ENCODE measurements around the gene MMP24OS. TPM values are rescaled to one million over a fixed set of nuclear protein-coding genes. Genes with fewer than 3 reads are reported as not detected.

Gene MMP24OS
- total and polyA plus RNA-seq, 8 donors: 31.9 to 109 (median 42.1) TPM

DNA sequence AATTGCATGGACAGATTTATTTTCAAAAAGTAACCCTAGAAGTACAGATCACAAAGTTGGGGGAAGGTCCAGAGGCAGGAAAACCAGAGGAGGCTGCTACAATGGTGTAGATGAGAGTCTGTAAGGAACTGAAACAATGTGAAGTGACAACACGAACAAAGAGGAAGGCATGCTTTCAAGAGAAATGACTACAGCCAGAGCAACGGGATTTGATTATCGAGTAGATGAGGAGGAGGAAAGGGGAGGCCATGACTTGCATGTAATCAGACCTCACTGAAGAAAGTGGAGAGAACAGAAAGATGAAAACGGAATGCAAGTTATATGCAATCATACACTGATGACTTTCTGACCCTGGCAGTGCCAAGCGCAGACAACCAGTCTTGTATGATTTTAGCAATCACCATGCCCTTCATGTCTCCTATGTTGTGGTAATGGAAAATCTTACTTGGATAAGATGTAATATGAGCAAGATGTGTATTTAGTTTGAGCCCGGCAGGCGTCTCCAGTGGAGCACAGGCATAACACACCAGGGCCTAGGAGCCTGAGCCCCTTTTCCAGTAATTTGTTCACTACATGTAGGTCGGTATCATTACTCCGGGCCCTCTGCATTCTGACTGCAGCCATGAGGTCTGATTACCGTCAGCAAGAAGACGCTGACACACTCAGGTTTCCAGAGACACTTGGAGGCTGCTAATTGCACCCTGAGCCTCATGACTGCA is 48.3 kb upstream of the MMP24OS start:
- Histone ChIP-seq H3K27me3 (no peaks in the 10 kb centered on the region), H3K9me3 (no peaks in the 10 kb centered on the region), H3K4me1 (peaks cover 4 to 13% of the 10 kb centered on the region in 2 donors), H3K36me3 (no peaks in the 10 kb centered on the region), H3K4me3 (no peak overlapping the region), H3K27ac (no peak overlapping the region)
- ATAC-seq (no peak), DNase-seq (no peak)
- TF ChIP-seq, protein P1, sequence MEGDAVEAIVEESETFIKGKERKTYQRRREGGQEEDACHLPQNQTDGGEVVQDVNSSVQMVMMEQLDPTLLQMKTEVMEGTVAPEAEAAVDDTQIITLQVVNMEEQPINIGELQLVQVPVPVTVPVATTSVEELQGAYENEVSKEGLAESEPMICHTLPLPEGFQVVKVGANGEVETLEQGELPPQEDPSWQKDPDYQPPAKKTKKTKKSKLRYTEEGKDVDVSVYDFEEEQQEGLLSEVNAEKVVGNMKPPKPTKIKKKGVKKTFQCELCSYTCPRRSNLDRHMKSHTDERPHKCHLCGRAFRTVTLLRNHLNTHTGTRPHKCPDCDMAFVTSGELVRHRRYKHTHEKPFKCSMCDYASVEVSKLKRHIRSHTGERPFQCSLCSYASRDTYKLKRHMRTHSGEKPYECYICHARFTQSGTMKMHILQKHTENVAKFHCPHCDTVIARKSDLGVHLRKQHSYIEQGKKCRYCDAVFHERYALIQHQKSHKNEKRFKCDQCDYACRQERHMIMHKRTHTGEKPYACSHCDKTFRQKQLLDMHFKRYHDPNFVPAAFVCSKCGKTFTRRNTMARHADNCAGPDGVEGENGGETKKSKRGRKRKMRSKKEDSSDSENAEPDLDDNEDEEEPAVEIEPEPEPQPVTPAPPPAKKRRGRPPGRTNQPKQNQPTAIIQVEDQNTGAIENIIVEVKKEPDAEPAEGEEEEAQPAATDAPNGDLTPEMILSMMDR (IDR thresholded peaks at IDR 0.05): no peak
- intact Hi-C loops (cut with DNase I): no loop called here

DNA sequence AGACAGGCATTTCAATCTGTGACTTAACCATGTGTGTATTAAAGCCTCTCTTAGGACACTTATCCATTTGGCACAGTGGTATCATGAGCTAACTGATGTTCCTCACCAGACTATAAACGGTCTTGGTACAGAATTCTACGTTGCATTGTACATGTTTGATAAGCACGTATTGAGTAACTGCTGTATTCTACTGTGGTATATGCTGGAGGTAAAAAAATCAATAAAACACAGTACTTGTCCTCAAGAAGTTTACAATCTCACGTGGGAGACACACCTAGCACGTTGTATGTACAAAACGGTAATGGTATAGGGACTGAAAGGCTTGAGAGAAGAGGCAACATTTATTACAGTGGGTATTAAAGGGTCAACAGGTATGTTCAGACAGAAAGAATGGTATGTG is 47.5 kb upstream of the MMP24OS start:
- ATAC-seq: no peak
- TF ChIP-seq, protein P1 (IDR thresholded peaks at IDR 0.05): no peak
- no peaks in the 10 kb centered on the region for H3K9me3 ChIP-seq

DNA sequence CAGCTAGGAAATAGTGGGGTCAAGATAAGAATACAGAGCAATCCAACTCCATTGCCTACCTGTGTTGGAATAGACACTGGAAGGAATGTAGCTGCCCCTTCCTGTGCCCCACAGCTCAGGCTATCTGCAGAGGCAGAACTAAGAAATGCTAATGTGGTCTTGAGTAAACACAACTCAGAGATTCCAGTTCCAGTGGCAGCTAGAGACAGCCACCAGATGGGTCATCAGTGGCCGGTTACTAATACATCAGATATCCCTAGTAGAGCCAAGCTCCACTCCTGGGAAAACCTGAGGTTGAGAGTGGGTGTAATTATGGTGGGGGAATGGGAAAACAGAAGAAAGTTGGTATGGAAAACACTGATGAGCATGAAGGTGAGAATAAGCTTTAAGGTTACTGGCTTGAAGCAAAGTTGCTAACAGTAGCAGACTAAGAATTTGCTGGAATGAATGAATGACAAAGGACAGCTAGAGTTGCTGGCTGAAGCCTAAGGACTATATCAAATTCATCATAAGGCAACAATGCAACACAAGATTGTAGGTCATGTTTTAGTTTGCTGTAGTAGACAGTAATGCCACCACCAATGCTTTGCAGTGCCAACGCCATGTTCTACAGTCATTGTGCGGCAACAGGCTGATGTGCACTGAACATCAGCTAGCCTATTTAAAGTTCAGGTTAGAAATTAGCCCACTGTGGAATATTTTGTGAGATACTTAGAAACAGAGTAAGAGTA is 42.6 kb upstream of the MMP24OS start:
- H3K4me1 ChIP-seq: peaks cover under 1 to 11% of the 10 kb centered on the region in 2 donors
- TF ChIP-seq, protein P1 (IDR thresholded peaks at IDR 0.05): no peak
- intact Hi-C loops (cut with DNase I): no loop called here
- no peak overlapping the region for H3K27ac ChIP-seq
- DNase-seq: no peak
- H3K4me3 ChIP-seq: no peak overlapping the region
- no peaks in the 10 kb centered on the region for H3K36me3 ChIP-seq
- no peaks in the 10 kb centered on the region for H3K9me3 ChIP-seq
- no peak for ATAC-seq
- H3K27me3 ChIP-seq: no peaks in the 10 kb centered on the region

More for the DNA sequence above, 47.5 kb upstream of the MMP24OS start:
- H3K36me3 ChIP-seq: no peaks in the 10 kb centered on the region
- no peak overlapping the region for H3K27ac ChIP-seq
- no peaks in the 10 kb centered on the region for H3K27me3 ChIP-seq
- DNase-seq: no peak
- no peak overlapping the region for H3K4me3 ChIP-seq
- H3K4me1 ChIP-seq: peaks cover 4 to 13% of the 10 kb centered on the region in 2 donors
- intact Hi-C loops (cut with DNase I): no loop called here

DNA sequence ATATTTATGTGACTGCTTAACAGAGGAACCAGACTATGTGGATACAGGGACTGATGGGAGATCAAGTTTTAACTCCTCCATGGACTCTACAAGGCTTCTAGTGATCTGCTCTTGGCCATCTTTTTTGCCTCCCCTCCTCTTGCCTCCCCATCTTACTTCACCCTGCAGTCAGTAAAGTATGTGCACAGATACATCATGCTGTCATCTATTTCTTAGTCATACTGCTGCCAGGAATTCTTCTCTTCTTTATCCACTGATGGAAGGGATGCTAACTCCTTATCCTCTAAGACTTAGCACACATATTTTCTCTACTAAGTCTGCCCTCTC is 41.9 kb upstream of the MMP24OS start:
- Histone ChIP-seq H3K27ac (no peak overlapping the region), H3K27me3 (no peaks in the 10 kb centered on the region), H3K36me3 (no peaks in the 10 kb centered on the region), H3K4me1 (peaks cover 7 to 11% of the 10 kb centered on the region in 2 donors), H3K4me3 (no peak overlapping the region), H3K9me3 (no peaks in the 10 kb centered on the region)
- intact Hi-C loops (cut with DNase I): no loop called here
- ATAC-seq: no peak
- no peak for DNase-seq
- TF ChIP-seq, protein P1 (IDR thresholded peaks at IDR 0.05): no peak

DNA sequence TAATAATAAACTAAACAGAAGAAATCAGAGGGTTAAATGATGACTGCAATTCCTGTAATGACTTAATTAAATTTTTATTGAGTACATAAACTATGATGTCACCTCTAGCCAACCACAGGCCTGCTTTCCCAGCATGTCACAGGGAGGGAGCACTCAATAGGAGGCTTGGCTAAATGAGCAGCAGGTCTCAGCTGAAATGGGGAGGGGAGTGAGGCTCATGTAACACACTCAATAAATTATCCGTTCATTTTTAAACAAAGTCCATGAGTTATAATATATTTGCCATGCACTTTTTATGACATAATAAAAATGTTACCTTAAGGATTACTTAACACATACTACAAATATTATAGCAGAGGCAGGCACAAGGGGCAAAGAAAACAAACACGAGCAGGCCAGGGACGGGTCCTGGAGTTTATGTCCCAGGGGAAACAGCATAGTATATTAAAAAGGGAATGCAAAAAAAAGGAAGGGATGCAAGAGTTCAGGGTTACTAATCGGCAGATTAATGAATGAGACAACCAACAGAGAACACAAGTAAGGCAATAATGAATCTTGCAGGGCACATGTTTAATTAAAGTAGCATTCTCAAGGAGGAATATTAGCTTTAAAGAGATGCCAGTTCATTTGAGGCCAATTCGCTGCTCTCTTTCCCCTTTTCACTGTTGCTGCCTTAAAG is 41.4 kb upstream of the MMP24OS start:
- intact Hi-C loops (cut with DNase I): no loop called here
- Histone ChIP-seq H3K4me1 (peaks cover 9 to 11% of the 10 kb centered on the region in 2 donors), H3K4me3 (no peak overlapping the region), H3K27me3 (no peaks in the 10 kb centered on the region), H3K9me3 (no peaks in the 10 kb centered on the region), H3K27ac (peak overlapping the region; percentile 10 to 42), H3K36me3 (peaks cover 0 to 1% of the 10 kb centered on the region in 2 donors)
- DNase-seq (no peak), ATAC-seq (peak; percentile 21)
- TF ChIP-seq, protein P1 (IDR thresholded peaks at IDR 0.05): no peak
